NCI-H2029 treated with DMSO at 0.1 percent for 48 hours (cell line): ENCODE measurements around the gene PRAMEF11.
"Not testable (repeated sequence)": the region's sequence is repeated elsewhere in the genome, so short reads cannot be mapped to it uniquely, and the experiment has no call there.

Source experiments
- DNase-seq: peaks from one replicate; lab custom pipeline; 2025; lab: John Stamatoyannopoulos, UW

The PRAMEF11 gene

GRCh38 chr1:12831310-12831709, at the start of gene PRAMEF11:
TSS of gene PRAMEF11 (minus strand) at chr1:12831410. CDS start at chr1:12828789, 2,621 bp downstream.
- DNase-seq = not testable (repeated sequence)

- DNase-seq = not testable (repeated sequence)
These were observed 47.2 kb upstream of the PRAMEF11 start for GRCh38 chr1:12878453-12878852.

GRCh38 chr1:12863131-12863880, 32.1 kb upstream of the PRAMEF11 start:
- DNase-seq = not testable (repeated sequence)

- not testable (repeated sequence) for DNase-seq
These were observed 25.6 kb upstream of the PRAMEF11 start, which contains the start of gene PRAMEF2 for GRCh38 chr1:12856786-12857185. TSS of gene PRAMEF2 (plus strand) at chr1:12857086. CDS start at chr1:12859010, 1,924 bp downstream.

- DNase-seq = no peak
These were observed 20.6 kb upstream of the PRAMEF11 start for GRCh38 chr1:12851779-12852178.

GRCh38 chr1:12848620-12849019, 17.4 kb upstream of the PRAMEF11 start, which contains the start of gene HNRNPCL1:
TSS of gene HNRNPCL1 (minus strand) at chr1:12848720. CDS start at chr1:12848289, 431 bp downstream.
- not testable (repeated sequence) for DNase-seq

- DNase-seq = not testable (repeated sequence)
These were observed 2.0 kb upstream of the PRAMEF11 start for GRCh38 chr1:12833251-12833650.

GRCh38 chr1:12819061-12819460, 12.1 kb downstream of the PRAMEF11 start:
- not testable (repeated sequence) for DNase-seq

GRCh38 chr1:12811409-12811784, 19.8 kb downstream of the PRAMEF11 start:
- no peak for DNase-seq

- DNase-seq = no peak
These were observed 20.4 kb downstream of the PRAMEF11 start for GRCh38 chr1:12810691-12811408.

GRCh38 chr1:12809933-12810332, 21.3 kb downstream of the PRAMEF11 start:
- DNase-seq = no peak

- DNase-seq = no peak
These were observed 31.5 kb downstream of the PRAMEF11 start for GRCh38 chr1:12799730-12800129.

- DNase-seq = no peak
These were observed 32.3 kb downstream of the PRAMEF11 start for GRCh38 chr1:12798911-12799310.

- DNase-seq = not testable (repeated sequence)
These were observed 40.1 kb downstream of the PRAMEF11 start, which contains the start of gene PRAMEF1 for GRCh38 chr1:12791097-12791496. TSS of gene PRAMEF1 (plus strand) at chr1:12791397. CDS start at chr1:12793228, 1,831 bp downstream.

GRCh38 chr1:12784729-12785128, 46.5 kb downstream of the PRAMEF11 start:
- DNase-seq = not testable (repeated sequence)

GRCh38 chr1:12783783-12784182, 47.4 kb downstream of the PRAMEF11 start:
- peak; percentile 2 for DNase-seq

- not testable (repeated sequence) for DNase-seq
These were observed 49.7 kb downstream of the PRAMEF11 start for GRCh38 chr1:12781488-12781887.

- DNase-seq = no peak
These were observed 52.3 kb downstream of the PRAMEF11 start for GRCh38 chr1:12778907-12779306.

GRCh38 chr1:12778061-12778460, 53.1 kb downstream of the PRAMEF11 start:
- no peak for DNase-seq

- DNase-seq = no peak
These were observed 54.2 kb downstream of the PRAMEF11 start for GRCh38 chr1:12776801-12777557.

- no peak for DNase-seq
These were observed 55.8 kb downstream of the PRAMEF11 start for GRCh38 chr1:12775443-12775842.

- DNase-seq = no peak
These were observed 56.3 kb downstream of the PRAMEF11 start for GRCh38 chr1:12774801-12775345.
